ENCODE results near the gene MRTFA. TPM values are rescaled to one million over a fixed set of nuclear protein-coding genes. Genes with fewer than 3 reads are reported as not detected.

The MRTFA gene
- total and polyA plus RNA-seq, 2 of the 13 experiments (the other 11 are each of a cell fraction or from before 2014, with no cell fraction given) = 2.4 to 8.2 TPM

DNA sequence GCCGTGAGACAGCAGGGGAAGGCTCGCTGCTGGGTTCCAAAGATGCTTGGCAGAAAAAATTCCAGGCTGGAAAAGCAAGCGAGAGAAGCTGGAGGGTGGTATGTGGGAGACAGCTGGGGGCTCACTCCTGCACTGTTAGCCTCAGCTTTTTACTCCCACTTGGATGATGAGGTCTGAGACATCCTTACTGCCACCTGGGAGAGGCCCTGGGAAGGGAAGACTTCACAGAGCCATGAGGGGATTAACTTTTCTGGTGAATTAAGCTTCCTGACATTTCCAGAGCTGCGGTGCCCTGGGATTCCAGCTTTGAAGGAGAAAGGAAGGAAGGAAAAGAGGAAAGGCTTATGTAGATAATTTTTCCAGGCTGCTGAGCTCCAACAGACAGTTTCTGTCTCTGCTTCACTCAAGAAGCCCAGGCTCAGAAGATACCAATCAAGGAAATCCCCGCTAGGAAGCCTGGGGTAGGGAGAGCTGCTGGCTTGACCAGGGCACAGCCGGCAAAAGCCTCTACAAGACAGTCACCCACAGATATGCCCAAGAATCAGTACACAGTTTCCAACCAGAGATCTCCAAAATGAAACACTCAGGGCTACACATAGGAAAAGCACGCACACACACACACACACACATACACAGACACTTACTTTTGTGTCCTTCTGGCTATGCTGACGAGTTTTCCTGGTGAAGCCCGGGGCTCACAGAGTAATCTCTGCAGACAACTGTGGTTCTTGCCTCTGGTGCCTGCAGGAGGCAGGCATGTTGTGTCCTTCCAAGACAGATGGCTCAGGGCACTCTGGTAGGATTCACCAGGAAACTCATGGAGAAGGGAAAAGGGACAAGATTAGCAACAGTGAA is 43.7 kb upstream of the MRTFA start:
- POLR2A ChIA-PET = no interaction called here
- FAIRE-seq = no peak
- CTCF ChIA-PET (ENCODE audit: low intra/inter-chr PET ratio, low total read pairs) = interaction anchor here (4.3 kb wide), 1 partner anchor 80 kb away, joined by 34 read pairs; no protein-coding TSS in a partner anchor
- Histone ChIP-seq H2AFZ (ENCODE audit: low read length) (no peak overlapping the region), H3K79me2 (ENCODE audit: insufficient read depth, low read length) (no peaks in the 10 kb centered on the region), H3K36me3 (replicated peaks in 1 of 2; ENCODE audit: control insufficient read depth in 1 of 2, insufficient read depth in 2 of 2, low read length in 2 of 2) (no peaks in the 10 kb centered on the region), H3K4me2 (ENCODE audit: low read depth, low read length) (peak overlapping the region; percentile 94), H3K4me3 (replicated peaks in 1 of 3; ENCODE audit: insufficient read depth in 1 of 3, low read depth in 2 of 3, low read length in 3 of 3) (peak overlapping the region in 2 of 3 experiments; percentile 50 to 70; a peak in 3 of 6 replicates), H3K9ac (ENCODE audit: insufficient read depth, low read depth, low read length) (no peak overlapping the region), H3K9me3 (ENCODE audit: low read length) (no peaks in the 10 kb centered on the region), H3K4me1 (ENCODE audit: insufficient read depth, low read length) (peaks cover 54% of the 10 kb centered on the region), H3K27ac (ENCODE audit: extremely low read length, insufficient read depth, low read length) (no peak overlapping the region), H3K27me3 (ENCODE audit: control insufficient read depth in 1 of 2, insufficient read depth in 2 of 2, low read length in 2 of 2) (peaks cover 0 to 22% of the 10 kb centered on the region in 2 experiments), H4K20me1 (ENCODE audit: insufficient read depth, low read length) (no peaks in the 10 kb centered on the region)
- no peak for DNase-seq (ENCODE audit: low spot score)
- BruUV-seq (replicated peaks) = no TSS peak
- 15% methylated on average over 9 of the region's 9 CpGs for WGBS (ENCODE audit: low lambda C conversion rate)
- ATAC-seq = peak; percentile 16; the same call in 2 of the 3 replicates
- in situ Hi-C loops (cut with HindIII; ENCODE audit: extremely low pct_ligation_motif_present, low pct_unique_long_range_greater_than_20kb) (loop anchor here (5.0 to 10.0 kb wide), 2 partner anchors 77 to 215 kb away; no protein-coding TSS in a partner anchor), intact Hi-C loops (cut with micrococcal nuclease; ENCODE audit: unreplicated experiment) (loop anchor here (5.0 kb wide), 1 partner anchor 37 kb away; no protein-coding TSS in a partner anchor)
- TF ChIP-seq ZNF790 (CRISPR knock-in tag; IDR thresholded peaks at IDR 0.05; ENCODE audit: borderline replicate concordance) = no peak
- TF ChIP-seq KLF16 (CRISPR knock-in tag; IDR thresholded peaks at IDR 0.05) = no peak
- TF ChIP-seq CTCF (CRISPR knock-in tag; IDR thresholded peaks at IDR 0.05) = peak; percentile 45
- TF ChIP-seq PHF21A (CRISPR knock-in tag; IDR thresholded peaks at IDR 0.05) = no peak
- no peak for TF ChIP-seq ZNF572 (CRISPR knock-in tag; IDR thresholded peaks at IDR 0.05)
- TF ChIP-seq THAP9 (CRISPR knock-in tag; IDR thresholded peaks at IDR 0.05; ENCODE audit: borderline replicate concordance) = 0 out of 2 replicates have a peak, but pooled peaks have one; percentile 3
- TF ChIP-seq SMAD1 (CRISPR knock-in tag; IDR thresholded peaks at IDR 0.05; ENCODE audit: borderline replicate concordance, low read depth) = no peak
- peak; percentile 23; the same call in 1 of the 2 replicates for TF ChIP-seq STAG1 (CRISPR knock-in tag; IDR thresholded peaks at IDR 0.05)

Measured in HepG2 (cell line).